K562 (cell line): ENCODE results near the gene ROMO1. TPM values are rescaled to one million over a fixed set of nuclear protein-coding genes. Genes with fewer than 3 reads are reported as not detected.

Experiments used
- HCFC1 ChIP-seq: IDR thresholded peaks from 2 replicates; pipeline ENCODE4 v1.6.1; 2012; ENCODE audit warnings: low read depth, low read length, improper control_type of control experiment
- IFI16 ChIP-seq: fragments of 250-450 bp; sonication (Bioruptor Pico); IDR thresholded peaks from 2 replicates; pipeline ENCODE4 v2.1.2; 2022; ENCODE audit warnings: mild to moderate bottlenecking, inconsistent platforms
- MGA ChIP-seq: fragments of 450-650 bp; IDR thresholded peaks from 2 replicates; pipeline ENCODE4 v1.6.1; 2016; ENCODE audit warnings: mild to moderate bottlenecking, moderate library complexity
- PHB2 ChIP-seq: fragments of 450-650 bp; IDR thresholded peaks from 2 replicates; pipeline ENCODE4 v1.6.1; 2017; ENCODE audit warnings: low read depth
- SNIP1 ChIP-seq: fragments of 450-650 bp; IDR thresholded peaks from 2 replicates; pipeline ENCODE4 v1.7.1; 2017; ENCODE audit warnings: low read depth, mild to moderate bottlenecking
- ZBTB8A ChIP-seq: fragments of 450-650 bp; IDR thresholded peaks from 2 replicates; pipeline ENCODE4 v1.6.1; 2018; ENCODE audit warnings: mild to moderate bottlenecking, moderate library complexity; ENCODE audit not compliant: partially characterized antibody
- ZC3H11A ChIP-seq: IDR thresholded peaks from 2 replicates; pipeline ENCODE4 v1.6.1; 2012; ENCODE audit warnings: low read depth, low read length, improper control_type of control experiment
- ZNF318 ChIP-seq, 2 experiments: fragments of 450-650 bp; IDR thresholded peaks; 2 replicates each; pipeline ENCODE4 v1.6.1; 2016; ENCODE audit warnings: mild to moderate bottlenecking in 2 of 2, borderline replicate concordance in 1 of 2, low read depth in 1 of 2, moderate library complexity in 1 of 2
- ZNF584 ChIP-seq: fragments of 200-800 bp; sonication (Bioruptor generic); IDR thresholded peaks from 2 replicates; pipeline ENCODE4 v1.6.1; 2016; ENCODE audit warnings: low read depth, mild to moderate bottlenecking, missing genetic modification characterization, missing compliant biosample characterization
- polyA plus RNA-seq, 8 experiments: library from polyadenylated mRNA; depleted of rRNA in 4 of 8; stranded (reverse) in 5 of 8; unstranded in 3 of 8; fragments of >200 nt; fragmentation: Nextera tagmentation in 2 of 8; fragmentation: Illumina TruSeq in 1 of 8; extraction: Ambion mirVana in 2 of 8; extraction: Trizol in 1 of 8; gene quantifications; 2 replicates each; pipeline versions ENCODE4 v1.2.1 to v1.2.3, GENCODE V29; 2011 to 2014; ENCODE audit warnings: inconsistent platforms in 1 of 8, missing spikeins in 1 of 8
- total RNA-seq, 7 experiments: library from RNA; depleted of rRNA in 6 of 7; stranded (reverse); fragments of >200 nt in 6 of 7; fragmentation: Illumina TruSeq in 2 of 7; extraction: Trizol in 2 of 7; gene quantifications; 2 replicates each; pipeline versions ENCODE4 v1.2.1 to v1.2.3, GENCODE V29; 2011 to 2021; ENCODE audit warnings: low replicate concordance in 1 of 7

The ROMO1 gene
- total and polyA plus RNA-seq, 9 of the 15 experiments (the other 6 are each of a cell fraction or from before 2014, with no cell fraction given): 31.8 to 741 (median 226) TPM

GRCh38 chr20:35669681-35670080 is 29.5 kb upstream of the ROMO1 start (continued):
- no peak for TF ChIP-seq MGA
- TF ChIP-seq ZNF318 (IDR thresholded peaks at IDR 0.05; ENCODE audit: borderline replicate concordance in 1 of 2, low read depth in 1 of 2): no peak
- no peak for TF ChIP-seq ZNF584 (CRISPR knock-in tag)
- TF ChIP-seq SNIP1: no peak
- TF ChIP-seq IFI16: no peak
- no peak for TF ChIP-seq PHB2
- TF ChIP-seq ZBTB8A: no peak
- no peak for TF ChIP-seq ZC3H11A
- no peak for TF ChIP-seq HCFC1
